Measurements from ENCODE around the gene PECR. TPM values are rescaled to one million over a fixed set of nuclear protein-coding genes. Genes with fewer than 3 reads are reported as not detected.

PECR gene
- total RNA-seq, 1 experiment from 2014 or later = 15.3 TPM

DNA sequence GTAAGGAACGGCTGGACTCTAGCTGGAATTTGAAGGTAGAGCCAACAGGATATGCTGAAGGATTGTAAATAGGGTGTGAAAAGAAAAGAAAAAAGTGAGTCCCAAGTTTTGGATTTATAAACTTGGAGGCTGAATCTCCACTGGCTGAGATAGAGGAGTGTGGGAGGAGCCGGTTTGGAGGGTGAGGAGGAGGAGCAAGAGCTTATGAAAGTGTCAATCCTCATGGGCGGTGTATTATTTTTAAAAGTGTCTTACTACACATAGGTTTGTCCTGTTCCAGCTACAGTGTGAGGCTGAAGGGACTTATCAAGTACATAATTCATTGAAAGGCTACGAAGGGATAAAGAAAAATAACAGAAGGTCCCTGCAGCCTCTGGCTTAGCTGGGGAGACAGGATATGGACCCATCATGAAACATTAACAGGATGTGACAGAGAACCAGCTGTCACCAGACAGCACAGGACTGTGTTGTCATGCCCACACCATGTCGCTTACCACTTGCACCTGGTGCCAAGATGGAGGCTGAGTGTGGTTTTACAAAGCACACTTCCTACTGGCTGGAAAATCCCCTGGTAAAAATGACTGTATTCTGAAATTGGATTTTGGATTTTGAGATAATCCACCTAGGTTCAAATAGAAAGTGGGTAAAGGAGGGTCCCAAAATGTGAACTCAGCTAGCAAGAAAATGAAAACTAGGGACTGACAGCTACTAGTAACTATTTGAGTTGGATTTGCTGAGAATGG, 65.7 kb downstream of the PECR start:
- no peak overlapping the region for H3K4me2 ChIP-seq (ENCODE audit: insufficient read depth, insufficient read length, low read length)
- no peak overlapping the region for H2AK5ac ChIP-seq (ENCODE audit: insufficient read length, low read length)
- no peaks in the 10 kb centered on the region for H3K4me1 ChIP-seq (ENCODE audit: insufficient read depth, low read length)
- H2BK20ac ChIP-seq (ENCODE audit: low read depth, low read length, poor library complexity, severe bottlenecking) = no peak overlapping the region
- no peak overlapping the region for H2AFZ ChIP-seq (ENCODE audit: low read length)
- H3K79me1 ChIP-seq (ENCODE audit: insufficient read depth, low read depth, low read length, poor library complexity, severe bottlenecking) = no peaks in the 10 kb centered on the region
- no peak overlapping the region for H3K27ac ChIP-seq (ENCODE audit: insufficient read length, low read depth, low read length)
- H4K91ac ChIP-seq (ENCODE audit: insufficient read length, low read depth, low read length) = no peak overlapping the region
- no peak overlapping the region for H3K4me3 Mint-ChIP-seq
- peaks cover 12% of the 10 kb centered on the region; the same call in 1 of the 2 replicates for H3K79me2 ChIP-seq (ENCODE audit: insufficient read depth, low read length)
- no peak overlapping the region for H3T11ph ChIP-seq (ENCODE audit: low read length)
- H3K23me2 ChIP-seq (ENCODE audit: insufficient read length, low read depth, low read length, poor library complexity, severe bottlenecking) = peaks cover 6% of the 10 kb centered on the region
- DNase-seq = no peak
- no peaks in the 10 kb centered on the region for H3K9me3 ChIP-seq (ENCODE audit: control insufficient read depth, low read depth, low read length)
- no peak overlapping the region for H4K8ac ChIP-seq (replicated peaks; ENCODE audit: insufficient read length, low read depth, low read length)
- no peaks in the 10 kb centered on the region for H3K27me3 Mint-ChIP-seq (ENCODE audit: low read depth)
- no peak overlapping the region for H3K18ac ChIP-seq (ENCODE audit: insufficient read length, low read depth, low read length)
- H4K5ac ChIP-seq (ENCODE audit: insufficient read length, low read depth, low read length) = no peak overlapping the region
- H4K20me1 ChIP-seq (ENCODE audit: control insufficient read depth, insufficient read depth, insufficient read length) = no peaks in the 10 kb centered on the region
- H3K9ac ChIP-seq (ENCODE audit: extremely low read depth, insufficient read length, low read length) = no peak overlapping the region
- H2BK15ac ChIP-seq (ENCODE audit: low read depth, low read length) = no peak overlapping the region
- peaks cover 2 to 5% (median 2%) of the 10 kb centered on the region in 3 experiments; a peak in 5 of 7 replicates for H3K36me3 Mint-ChIP-seq (ENCODE audit: insufficient read depth in 1 of 3, low read depth in 3 of 3)
- no peak overlapping the region for H2BK12ac ChIP-seq (ENCODE audit: insufficient read length, low read depth, low read length)
- no peak overlapping the region for H2BK120ac ChIP-seq (ENCODE audit: low read depth, low read length, poor library complexity, severe bottlenecking)
- no peak overlapping the region for H3K14ac ChIP-seq (ENCODE audit: insufficient read depth, low read length)
- H3K4ac ChIP-seq (ENCODE audit: low read depth, low read length) = no peak overlapping the region
- H3K23ac ChIP-seq (ENCODE audit: insufficient read length, low read depth, low read length) = no peak overlapping the region
- H3K27me3 ChIP-seq (ENCODE audit: insufficient read depth, low read length) = no peaks in the 10 kb centered on the region
- peaks cover 13 to 18% of the 10 kb centered on the region in 2 experiments for H3K4me1 Mint-ChIP-seq
- no peak overlapping the region for H2BK5ac ChIP-seq (ENCODE audit: insufficient read length, low read length)
- H3K9me3 Mint-ChIP-seq = no peaks in the 10 kb centered on the region
- H3K27ac Mint-ChIP-seq = no peak overlapping the region
- no CpG with 5 or more reads among the region's 5 CpGs for WGBS (ENCODE audit: extremely low coverage, insufficient read length, low lambda C conversion rate)
- H3K56ac ChIP-seq (ENCODE audit: insufficient read length, low read depth, low read length) = no peak overlapping the region
- no peak for TF ChIP-seq CTCF (conservative IDR thresholded peaks at IDR 0.05)

All from H9 (cell line).